Stomach smooth muscle (tissue), 2 donors: Measurements from ENCODE around the gene SOCS7.

Experiments used
- H3K27ac ChIP-seq: one replicate; pipeline ENCODE4 v1.7.0; 2013; ENCODE audit warnings: mild to moderate bottlenecking, low read length, inconsistent platforms
- H3K27me3 ChIP-seq, 2 donors: one replicate each; pipeline ENCODE4 v1.7.0; 2013; ENCODE audit warnings: low read length in 2 of 2; ENCODE audit not compliant: insufficient read depth in 2 of 2, control insufficient read depth in 1 of 2
- H3K36me3 ChIP-seq, 2 donors: one replicate each; pipeline ENCODE4 v1.7.0; 2013; ENCODE audit warnings: low read length in 2 of 2; ENCODE audit not compliant: control insufficient read depth in 2 of 2, insufficient read depth in 2 of 2
- H3K4me1 ChIP-seq: one replicate; pipeline ENCODE4 v1.7.0; 2013; ENCODE audit warnings: low read length; ENCODE audit not compliant: control insufficient read depth, insufficient read depth
- H3K4me3 ChIP-seq, 2 donors: one replicate each; pipeline ENCODE4 v1.7.0; 2013; ENCODE audit warnings: low read length in 2 of 2
- H3K9ac ChIP-seq, 2 donors: one replicate each; pipeline ENCODE4 v1.7.0; 2013; ENCODE audit warnings: low read length in 2 of 2, mild to moderate bottlenecking in 1 of 2
- H3K9me3 ChIP-seq, 2 donors: one replicate each; pipeline ENCODE4 v1.7.0; 2013; ENCODE audit warnings: low read length in 2 of 2; ENCODE audit not compliant: control insufficient read depth in 2 of 2
- donor health status: healthy.
- donor health status: Pancreatic carcinoma.

SOCS7 gene

GRCh38 chr17:38424297-38424972 lies 72.8 kb downstream of the SOCS7 start:
- Histone ChIP-seq H3K27me3 (no peaks in the 10 kb centered on the region), H3K4me3 (no peak overlapping the region), H3K4me1 (peaks cover 73% of the 10 kb centered on the region), H3K36me3 (no peaks in the 10 kb centered on the region), H3K27ac (peak overlapping the region; percentile 94), H3K9me3 (no peaks in the 10 kb centered on the region), H3K9ac (peak overlapping the region; percentile 4 to 29)

GRCh38 chr17:38425031-38425430 lies 73.4 kb downstream of the SOCS7 start:
- Histone ChIP-seq H3K4me1 (peaks cover 73% of the 10 kb centered on the region), H3K9ac (peak overlapping the region; percentile 29 to 38), H3K9me3 (no peaks in the 10 kb centered on the region), H3K27ac (peak overlapping the region; percentile 94), H3K36me3 (no peaks in the 10 kb centered on the region), H3K27me3 (no peaks in the 10 kb centered on the region), H3K4me3 (no peak overlapping the region)

- Histone ChIP-seq H3K4me1 (peaks cover 71% of the 10 kb centered on the region), H3K4me3 (no peak overlapping the region), H3K9me3 (no peaks in the 10 kb centered on the region), H3K9ac (peak overlapping the region; percentile 29 to 38), H3K36me3 (no peaks in the 10 kb centered on the region), H3K27ac (peak overlapping the region; percentile 94), H3K27me3 (no peaks in the 10 kb centered on the region)
Observed at GRCh38 chr17:38425744-38426143, 74.1 kb downstream of the SOCS7 start.

- Histone ChIP-seq H3K27ac (peak overlapping the region; percentile 94), H3K9me3 (no peaks in the 10 kb centered on the region), H3K4me1 (peaks cover 67% of the 10 kb centered on the region), H3K9ac (peak overlapping the region; percentile 38 to 95), H3K36me3 (no peaks in the 10 kb centered on the region), H3K27me3 (no peaks in the 10 kb centered on the region), H3K4me3 (no peak overlapping the region)
Observed at GRCh38 chr17:38426441-38426840, 74.8 kb downstream of the SOCS7 start.

GRCh38 chr17:38427160-38427949 lies 75.7 kb downstream of the SOCS7 start:
- peak overlapping the region; percentile 75 to 86 for H3K4me3 ChIP-seq
- no peaks in the 10 kb centered on the region for H3K9me3 ChIP-seq
- peak overlapping the region; percentile 94 for H3K27ac ChIP-seq
- H3K4me1 ChIP-seq, result peaks cover 58% of the 10 kb centered on the region
- H3K27me3 ChIP-seq, result no peaks in the 10 kb centered on the region
- H3K9ac ChIP-seq, result peak overlapping the region; percentile 91 to 95
- H3K36me3 ChIP-seq, result no peaks in the 10 kb centered on the region

GRCh38 chr17:38428112-38428642 lies 76.5 kb downstream of the SOCS7 start, which contains the start of gene ARHGAP23:
Gene ARHGAP23 (plus strand): TSS chr17:38428464. CDS start chr17:38428486, 22 bp downstream.
- Histone ChIP-seq H3K4me1 (peaks cover 53% of the 10 kb centered on the region), H3K9me3 (no peaks in the 10 kb centered on the region)

GRCh38 chr17:38428643-38429371 lies 77.2 kb downstream of the SOCS7 start:
- Histone ChIP-seq H3K9ac (peak overlapping the region; percentile 64 to 77), H3K4me3 (peak overlapping the region; percentile 66 to 82), H3K9me3 (no peaks in the 10 kb centered on the region), H3K27me3 (no peaks in the 10 kb centered on the region), H3K27ac (peak overlapping the region; percentile 94), H3K36me3 (no peaks in the 10 kb centered on the region), H3K4me1 (peaks cover 51% of the 10 kb centered on the region)

More at GRCh38 chr17:38428112-38428642, 76.5 kb downstream of the SOCS7 start, which contains the start of gene ARHGAP23:
- Histone ChIP-seq H3K36me3 (no peaks in the 10 kb centered on the region), H3K27me3 (no peaks in the 10 kb centered on the region), H3K27ac (peak within 1 kb of the TSS; percentile 94), H3K9ac (peak within 1 kb of the TSS; percentile 91 to 95), H3K4me3 (peak within 1 kb of the TSS; percentile 82 to 86)

- no peaks in the 10 kb centered on the region for H3K36me3 ChIP-seq
- no peaks in the 10 kb centered on the region for H3K9me3 ChIP-seq
- peak overlapping the region; percentile 65 to 82 for H3K4me3 ChIP-seq
- H3K4me1 ChIP-seq, result peaks cover 50% of the 10 kb centered on the region
- no peaks in the 10 kb centered on the region for H3K27me3 ChIP-seq
- peak overlapping the region; percentile 64 to 77 for H3K9ac ChIP-seq
- H3K27ac ChIP-seq, result peak overlapping the region; percentile 94
Observed at GRCh38 chr17:38429476-38430100, 77.9 kb downstream of the SOCS7 start.

GRCh38 chr17:38430316-38430715 lies 78.7 kb downstream of the SOCS7 start:
- Histone ChIP-seq H3K9ac (peak overlapping the region; percentile 21 to 77), H3K9me3 (no peaks in the 10 kb centered on the region), H3K27me3 (no peaks in the 10 kb centered on the region), H3K4me1 (peaks cover 43% of the 10 kb centered on the region), H3K36me3 (no peaks in the 10 kb centered on the region), H3K27ac (peak overlapping the region; percentile 94), H3K4me3 (peak overlapping the region; percentile 1 to 22)

- Histone ChIP-seq H3K9ac (peak overlapping the region in 1 of 2 donors; percentile 6), H3K9me3 (no peaks in the 10 kb centered on the region), H3K4me3 (peak overlapping the region in 1 of 2 donors; percentile 29), H3K4me1 (peaks cover 38% of the 10 kb centered on the region), H3K27ac (peak overlapping the region; percentile 94), H3K36me3 (no peaks in the 10 kb centered on the region), H3K27me3 (no peaks in the 10 kb centered on the region)
Observed at GRCh38 chr17:38430822-38431221, 79.2 kb downstream of the SOCS7 start.
